Measurements from ENCODE around the gene NPAS3. TPM values are rescaled to one million over a fixed set of nuclear protein-coding genes. Genes with fewer than 3 reads are reported as not detected.

The NPAS3 gene
- total and polyA plus RNA-seq, 2 of the 13 experiments (the other 11 are each of a cell fraction or from before 2014, with no cell fraction given): not detected

DNA sequence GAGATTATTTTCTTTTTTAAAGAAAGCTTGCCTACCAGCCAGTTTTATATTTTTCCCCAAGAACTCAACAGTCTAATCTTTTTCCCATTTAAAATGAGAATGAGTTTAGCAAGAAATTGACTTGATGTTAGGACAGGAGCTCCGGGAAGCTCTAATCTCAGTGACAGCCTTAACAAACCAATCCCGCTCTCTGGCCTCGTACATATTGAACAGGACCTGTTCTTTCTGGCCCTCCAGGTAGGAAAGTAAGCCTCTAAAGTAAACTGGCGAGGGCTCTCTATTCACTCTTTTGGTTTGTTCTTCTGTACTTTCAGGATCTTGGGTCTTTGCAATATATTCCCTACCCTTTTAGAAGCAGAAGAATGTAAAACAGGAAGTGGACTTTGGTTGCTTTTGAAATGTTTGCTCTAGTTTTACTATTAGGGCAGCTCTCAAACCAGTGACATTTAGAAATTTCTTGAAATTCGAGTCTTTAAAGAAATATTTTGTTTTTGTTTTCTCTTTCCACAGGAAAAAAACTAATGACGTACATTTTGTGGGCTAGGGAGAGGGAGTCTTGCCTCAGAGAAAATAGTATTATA is 17.9 kb upstream of the NPAS3 start:
- in situ Hi-C loops (cut with HindIII; ENCODE audit: extremely low pct_ligation_motif_present, low pct_unique_long_range_greater_than_20kb) (no loop called here), intact Hi-C loops (cut with micrococcal nuclease; ENCODE audit: unreplicated experiment) (no loop called here)
- Histone ChIP-seq H3K79me2 (ENCODE audit: insufficient read depth, low read length) (no peaks in the 10 kb centered on the region), H4K20me1 (ENCODE audit: insufficient read depth, low read length) (no peaks in the 10 kb centered on the region), H3K4me3 (replicated peaks in 1 of 3; ENCODE audit: insufficient read depth in 1 of 3, low read depth in 2 of 3, low read length in 3 of 3) (no peak overlapping the region), H3K36me3 (replicated peaks in 1 of 2; ENCODE audit: control insufficient read depth in 1 of 2, insufficient read depth in 2 of 2, low read length in 2 of 2) (no peaks in the 10 kb centered on the region), H3K4me1 (ENCODE audit: insufficient read depth, low read length) (peaks cover 11% of the 10 kb centered on the region), H3K9me3 (ENCODE audit: low read length) (peaks cover 4% of the 10 kb centered on the region), H3K9ac (ENCODE audit: insufficient read depth, low read depth, low read length) (no peak overlapping the region), H3K27me3 (ENCODE audit: control insufficient read depth in 1 of 2, insufficient read depth in 2 of 2, low read length in 2 of 2) (0 out of 5 replicates have a peak, but pooled peaks cover 0 to 2% of the 10 kb centered on the region in 2 experiments), H3K4me2 (ENCODE audit: low read depth, low read length) (peak overlapping the region; percentile 14; the same call in 1 of the 2 replicates), H3K27ac (ENCODE audit: extremely low read length, insufficient read depth, low read length) (no peak overlapping the region), H2AFZ (ENCODE audit: low read length) (no peak overlapping the region)
- BruUV-seq (replicated peaks): no TSS peak
- DNase-seq (ENCODE audit: low spot score) (peak; percentile 50), ATAC-seq (peak; percentile 64), FAIRE-seq (no peak)
- POLR2A ChIA-PET: no interaction called here
- under 1% methylated on average over 6 of the region's 6 CpGs for WGBS (ENCODE audit: low lambda C conversion rate)
- CTCF ChIA-PET (ENCODE audit: low intra/inter-chr PET ratio, low total read pairs): no interaction called here
- TF ChIP-seq, protein P1, sequence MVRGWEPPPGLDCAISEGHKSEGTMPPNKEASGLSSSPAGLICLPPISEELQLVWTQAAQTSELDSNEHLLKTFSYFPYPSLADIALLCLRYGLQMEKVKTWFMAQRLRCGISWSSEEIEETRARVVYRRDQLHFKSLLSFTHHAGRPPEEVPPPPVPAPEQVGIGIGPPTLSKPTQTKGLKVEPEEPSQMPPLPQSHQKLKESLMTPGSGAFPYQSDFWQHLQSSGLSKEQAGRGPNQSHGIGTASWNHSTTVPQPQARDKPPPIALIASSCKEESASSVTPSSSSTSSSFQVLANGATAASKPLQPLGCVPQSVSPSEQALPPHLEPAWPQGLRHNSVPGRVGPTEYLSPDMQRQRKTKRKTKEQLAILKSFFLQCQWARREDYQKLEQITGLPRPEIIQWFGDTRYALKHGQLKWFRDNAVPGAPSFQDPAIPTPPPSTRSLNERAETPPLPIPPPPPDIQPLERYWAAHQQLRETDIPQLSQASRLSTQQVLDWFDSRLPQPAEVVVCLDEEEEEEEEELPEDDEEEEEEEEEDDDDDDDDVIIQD (CRISPR knock-in tag; IDR thresholded peaks at IDR 0.05; ENCODE audit: low read depth): peak; percentile 15; the same call in 1 of the 2 replicates
- TF ChIP-seq, protein P2, sequence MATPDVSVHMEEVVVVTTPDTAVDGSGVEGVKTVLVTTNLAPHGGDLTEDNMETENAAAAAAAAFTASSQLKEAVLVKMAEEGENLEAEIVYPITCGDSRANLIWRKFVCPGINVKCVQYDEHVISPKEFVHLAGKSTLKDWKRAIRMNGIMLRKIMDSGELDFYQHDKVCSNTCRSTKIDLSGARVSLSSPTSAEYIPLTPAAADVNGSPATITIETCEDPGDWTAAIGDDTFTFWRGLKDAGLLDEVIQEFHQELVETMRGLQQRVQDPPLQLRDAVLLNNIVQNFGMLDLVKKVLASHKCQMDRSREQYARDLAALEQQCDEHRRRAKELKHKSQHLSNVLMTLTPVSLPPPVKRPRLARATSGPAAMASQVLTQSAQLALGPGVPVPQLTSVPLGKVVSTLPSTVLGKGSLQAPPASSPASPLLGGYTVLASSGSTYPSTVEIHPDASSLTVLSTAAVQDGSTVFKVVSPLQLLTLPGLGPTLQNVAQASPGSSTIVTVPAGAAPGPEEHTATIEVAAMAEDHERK (CRISPR knock-in tag; IDR thresholded peaks at IDR 0.05; ENCODE audit: low read depth): no peak
- TF ChIP-seq, protein P3, sequence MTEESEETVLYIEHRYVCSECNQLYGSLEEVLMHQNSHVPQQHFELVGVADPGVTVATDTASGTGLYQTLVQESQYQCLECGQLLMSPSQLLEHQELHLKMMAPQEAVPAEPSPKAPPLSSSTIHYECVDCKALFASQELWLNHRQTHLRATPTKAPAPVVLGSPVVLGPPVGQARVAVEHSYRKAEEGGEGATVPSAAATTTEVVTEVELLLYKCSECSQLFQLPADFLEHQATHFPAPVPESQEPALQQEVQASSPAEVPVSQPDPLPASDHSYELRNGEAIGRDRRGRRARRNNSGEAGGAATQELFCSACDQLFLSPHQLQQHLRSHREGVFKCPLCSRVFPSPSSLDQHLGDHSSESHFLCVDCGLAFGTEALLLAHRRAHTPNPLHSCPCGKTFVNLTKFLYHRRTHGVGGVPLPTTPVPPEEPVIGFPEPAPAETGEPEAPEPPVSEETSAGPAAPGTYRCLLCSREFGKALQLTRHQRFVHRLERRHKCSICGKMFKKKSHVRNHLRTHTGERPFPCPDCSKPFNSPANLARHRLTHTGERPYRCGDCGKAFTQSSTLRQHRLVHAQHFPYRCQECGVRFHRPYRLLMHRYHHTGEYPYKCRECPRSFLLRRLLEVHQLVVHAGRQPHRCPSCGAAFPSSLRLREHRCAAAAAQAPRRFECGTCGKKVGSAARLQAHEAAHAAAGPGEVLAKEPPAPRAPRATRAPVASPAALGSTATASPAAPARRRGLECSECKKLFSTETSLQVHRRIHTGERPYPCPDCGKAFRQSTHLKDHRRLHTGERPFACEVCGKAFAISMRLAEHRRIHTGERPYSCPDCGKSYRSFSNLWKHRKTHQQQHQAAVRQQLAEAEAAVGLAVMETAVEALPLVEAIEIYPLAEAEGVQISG (CRISPR knock-in tag; IDR thresholded peaks at IDR 0.05): no peak
- TF ChIP-seq ASH2L (IDR thresholded peaks at IDR 0.05; ENCODE audit: insufficient read length, low read depth, low read length) (no peak), ATM (IDR thresholded peaks at IDR 0.05; ENCODE audit: borderline replicate concordance) (no peak), NFIB (CRISPR knock-in tag; IDR thresholded peaks at IDR 0.05; ENCODE audit: borderline replicate concordance) (no peak), ZNF720 (CRISPR knock-in tag; IDR thresholded peaks at IDR 0.05) (no peak), KDM5B (CRISPR knock-in tag; IDR thresholded peaks at IDR 0.05; ENCODE audit: borderline replicate concordance) (no peak), ZNF225 (CRISPR knock-in tag; IDR thresholded peaks at IDR 0.05) (no peak), MXI1 (IDR thresholded peaks at IDR 0.05; ENCODE audit: borderline replicate concordance, low read depth, low read length) (no peak), EEA1 (CRISPR knock-in tag; IDR thresholded peaks at IDR 0.05; ENCODE audit: borderline replicate concordance) (no peak), ERF (CRISPR knock-in tag; IDR thresholded peaks at IDR 0.05) (no peak), ZNF24 (IDR thresholded peaks at IDR 0.05) (no peak), MYC (CRISPR knock-in tag; IDR thresholded peaks at IDR 0.05; ENCODE audit: borderline replicate concordance) (no peak)
- TF ChIP-seq, protein P4, sequence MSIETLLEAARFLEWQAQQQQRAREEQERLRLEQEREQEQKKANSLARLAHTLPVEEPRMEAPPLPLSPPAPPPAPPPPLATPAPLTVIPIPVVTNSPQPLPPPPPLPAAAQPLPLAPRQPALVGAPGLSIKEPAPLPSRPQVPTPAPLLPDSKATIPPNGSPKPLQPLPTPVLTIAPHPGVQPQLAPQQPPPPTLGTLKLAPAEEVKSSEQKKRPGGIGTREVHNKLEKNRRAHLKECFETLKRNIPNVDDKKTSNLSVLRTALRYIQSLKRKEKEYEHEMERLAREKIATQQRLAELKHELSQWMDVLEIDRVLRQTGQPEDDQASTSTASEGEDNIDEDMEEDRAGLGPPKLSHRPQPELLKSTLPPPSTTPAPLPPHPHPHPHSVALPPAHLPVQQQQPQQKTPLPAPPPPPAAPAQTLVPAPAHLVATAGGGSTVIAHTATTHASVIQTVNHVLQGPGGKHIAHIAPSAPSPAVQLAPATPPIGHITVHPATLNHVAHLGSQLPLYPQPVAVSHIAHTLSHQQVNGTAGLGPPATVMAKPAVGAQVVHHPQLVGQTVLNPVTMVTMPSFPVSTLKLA (IDR thresholded peaks at IDR 0.05): no peak
- TF ChIP-seq, protein P5, sequence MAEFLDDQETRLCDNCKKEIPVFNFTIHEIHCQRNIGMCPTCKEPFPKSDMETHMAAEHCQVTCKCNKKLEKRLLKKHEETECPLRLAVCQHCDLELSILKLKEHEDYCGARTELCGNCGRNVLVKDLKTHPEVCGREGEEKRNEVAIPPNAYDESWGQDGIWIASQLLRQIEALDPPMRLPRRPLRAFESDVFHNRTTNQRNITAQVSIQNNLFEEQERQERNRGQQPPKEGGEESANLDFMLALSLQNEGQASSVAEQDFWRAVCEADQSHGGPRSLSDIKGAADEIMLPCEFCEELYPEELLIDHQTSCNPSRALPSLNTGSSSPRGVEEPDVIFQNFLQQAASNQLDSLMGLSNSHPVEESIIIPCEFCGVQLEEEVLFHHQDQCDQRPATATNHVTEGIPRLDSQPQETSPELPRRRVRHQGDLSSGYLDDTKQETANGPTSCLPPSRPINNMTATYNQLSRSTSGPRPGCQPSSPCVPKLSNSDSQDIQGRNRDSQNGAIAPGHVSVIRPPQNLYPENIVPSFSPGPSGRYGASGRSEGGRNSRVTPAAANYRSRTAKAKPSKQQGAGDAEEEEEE (CRISPR knock-in tag; IDR thresholded peaks at IDR 0.05; ENCODE audit: borderline replicate concordance): no peak

Data from HepG2 (cell line).